HG03469 (cell line): ENCODE data around the gene VRK1.

Experiments used
- ATAC-seq: cut with Tn5 transposase; IDR thresholded peaks from one replicate; pipeline ENCODE4 v1.9.1; 2021; ENCODE audit warnings: mild to moderate bottlenecking, moderate library complexity, moderate number of reproducible peaks; ENCODE audit not compliant: unreplicated experiment

The VRK1 gene

DNA sequence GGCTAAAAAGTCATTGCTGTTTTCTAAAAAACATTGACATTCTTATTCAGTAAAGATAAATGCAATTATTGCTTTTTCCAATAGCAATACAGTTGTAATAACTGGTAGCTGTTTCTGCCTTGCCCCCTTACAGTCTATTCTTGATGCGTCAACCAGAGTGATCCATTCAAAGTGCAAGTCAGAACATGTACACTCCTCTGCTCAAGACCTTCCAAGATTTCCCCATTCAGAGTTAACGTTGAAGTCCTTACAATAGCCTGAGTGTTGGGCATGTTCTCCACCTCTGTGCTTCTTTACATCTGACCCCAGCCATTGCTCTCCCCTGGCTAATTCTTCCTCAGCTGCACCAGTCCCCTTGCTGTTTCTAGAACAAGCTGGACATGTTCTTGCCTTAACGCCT is 24.3 kb downstream of the VRK1 start:
- ATAC-seq, result no peak

DNA sequence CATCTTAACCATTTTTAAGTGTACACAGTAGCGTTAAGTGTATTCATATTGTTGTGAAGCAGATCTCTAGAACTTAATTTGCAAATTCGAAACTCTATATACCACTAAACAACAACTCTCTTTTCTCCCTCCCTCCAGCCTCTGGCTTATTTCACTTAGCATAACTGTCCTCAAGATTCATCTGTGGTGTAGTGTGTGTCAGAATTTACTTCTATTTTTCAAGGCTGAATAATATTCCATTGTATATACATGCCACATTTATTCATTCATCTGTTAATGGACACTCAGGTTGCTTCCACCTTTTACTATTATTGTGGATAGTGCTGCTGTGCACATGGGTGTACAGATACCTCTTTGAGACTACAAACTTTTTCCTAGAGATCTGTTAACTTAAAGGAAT is 26.5 kb downstream of the VRK1 start:
- ATAC-seq, result no peak

DNA sequence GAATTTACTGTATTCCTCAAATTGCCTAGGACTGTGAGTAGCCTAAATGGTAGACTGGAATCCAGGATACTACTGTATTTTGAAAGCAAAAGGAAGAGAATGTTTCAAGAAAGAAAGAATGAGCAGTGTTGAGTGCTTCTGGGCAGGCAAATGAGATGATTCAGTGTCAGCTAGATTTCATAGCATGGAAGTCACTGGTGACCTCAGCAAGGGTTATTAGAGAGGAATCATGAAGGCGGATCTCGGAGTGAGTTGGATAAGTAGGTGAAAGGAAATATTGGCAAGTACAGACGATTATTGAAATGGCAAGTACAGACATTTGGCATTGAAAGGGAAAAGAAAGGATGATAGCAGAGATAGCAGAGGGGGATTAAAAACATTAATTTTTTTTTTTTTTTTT is 27.1 kb downstream of the VRK1 start:
- no peak for ATAC-seq

DNA sequence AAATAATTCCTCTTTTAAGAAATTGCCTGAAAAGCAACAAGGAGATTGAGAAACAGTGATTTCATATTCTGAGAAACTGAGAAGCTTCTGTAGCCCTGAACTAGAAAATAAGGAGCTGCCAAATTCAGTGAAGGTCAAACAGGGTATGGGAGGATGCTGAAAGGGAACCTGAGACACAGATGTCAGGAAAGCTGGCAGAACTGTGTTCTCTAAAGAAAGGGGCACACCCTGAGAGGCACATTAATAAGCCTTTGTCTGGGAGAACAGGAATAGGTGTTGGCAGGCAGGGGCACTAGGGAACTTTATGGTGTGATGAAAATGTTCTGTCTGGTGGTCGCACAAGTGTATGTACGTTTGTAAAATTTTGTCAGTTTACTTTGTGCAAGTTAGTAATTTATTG is 29.6 kb downstream of the VRK1 start:
- ATAC-seq, result no peak

DNA sequence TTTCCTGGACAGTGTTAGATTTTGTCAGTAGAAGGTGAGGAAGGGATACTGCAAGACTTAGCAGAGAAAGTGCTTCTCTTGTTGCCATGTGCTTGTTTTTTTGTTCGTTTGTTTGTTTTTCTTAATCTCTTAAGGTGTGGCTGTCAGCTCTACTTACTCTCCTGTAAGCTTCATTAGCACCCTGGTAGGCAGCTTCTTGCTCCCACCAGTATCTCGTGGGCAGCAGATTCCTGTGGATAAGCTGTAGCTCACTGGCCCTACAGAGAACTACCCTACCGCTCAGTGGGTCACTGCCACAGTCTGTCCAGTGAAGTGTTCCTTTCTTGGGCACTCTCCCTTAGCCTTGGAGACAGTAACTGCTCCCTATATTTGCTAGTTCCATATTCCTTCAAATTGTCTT is 30.1 kb downstream of the VRK1 start:
- no peak for ATAC-seq

DNA sequence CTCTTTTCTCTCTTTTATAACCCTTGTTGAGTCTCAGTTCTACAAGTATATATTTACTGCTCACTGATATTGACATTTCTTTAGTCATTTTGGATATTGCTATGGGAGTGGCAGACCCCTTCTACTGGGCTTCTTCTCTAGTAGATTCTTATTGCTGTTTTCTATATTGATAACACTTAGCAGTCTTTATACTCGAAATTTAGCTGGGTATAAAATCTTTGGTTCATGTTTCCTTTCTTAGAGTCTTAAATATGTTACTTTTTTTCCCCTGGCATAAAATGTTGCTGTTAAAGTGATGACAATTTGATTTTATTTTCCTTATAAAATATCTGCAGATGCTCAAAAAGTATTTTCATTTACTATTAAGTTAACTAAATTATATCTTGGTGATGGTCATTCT is 32.6 kb downstream of the VRK1 start:
- ATAC-seq, result no peak

DNA sequence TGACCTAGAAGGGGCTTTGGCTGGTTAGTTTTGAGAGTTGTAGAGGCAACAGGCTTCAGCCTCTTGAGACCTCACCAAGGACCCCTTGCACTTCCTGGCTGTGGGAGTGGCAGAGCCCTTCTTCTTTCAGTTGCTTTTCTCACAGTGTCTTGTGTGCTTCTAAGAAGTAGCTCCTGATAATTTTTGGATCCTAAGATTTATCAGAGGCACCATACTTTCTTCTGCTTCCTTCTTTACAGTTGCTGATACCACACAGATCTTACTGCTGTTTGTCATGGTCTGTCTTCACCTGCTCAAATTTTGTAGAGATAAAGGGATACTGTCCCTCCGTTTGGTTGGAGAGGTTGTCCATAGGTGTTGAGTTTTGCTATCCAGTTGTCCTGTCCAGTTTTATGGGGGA is 33.8 kb downstream of the VRK1 start:
- ATAC-seq, result no peak

DNA sequence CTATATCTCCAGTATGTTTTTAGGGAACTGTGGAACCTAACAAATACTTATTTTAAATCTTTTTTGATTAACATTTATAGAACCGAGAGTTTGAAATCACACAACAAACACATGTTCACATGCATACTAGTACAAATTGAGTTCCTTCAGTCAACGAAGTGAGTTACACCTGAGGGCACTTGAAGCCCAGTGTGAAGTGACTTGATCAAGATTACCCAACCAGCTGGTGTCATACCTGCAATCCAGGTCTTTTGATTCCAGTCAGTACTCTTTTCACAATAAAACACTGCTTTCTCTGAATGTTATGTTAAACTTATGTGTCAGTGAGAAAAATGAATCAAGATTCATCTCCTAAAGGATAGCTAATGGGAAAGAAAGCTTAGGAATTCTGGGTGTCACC is 35.2 kb downstream of the VRK1 start:
- ATAC-seq, result no peak

DNA sequence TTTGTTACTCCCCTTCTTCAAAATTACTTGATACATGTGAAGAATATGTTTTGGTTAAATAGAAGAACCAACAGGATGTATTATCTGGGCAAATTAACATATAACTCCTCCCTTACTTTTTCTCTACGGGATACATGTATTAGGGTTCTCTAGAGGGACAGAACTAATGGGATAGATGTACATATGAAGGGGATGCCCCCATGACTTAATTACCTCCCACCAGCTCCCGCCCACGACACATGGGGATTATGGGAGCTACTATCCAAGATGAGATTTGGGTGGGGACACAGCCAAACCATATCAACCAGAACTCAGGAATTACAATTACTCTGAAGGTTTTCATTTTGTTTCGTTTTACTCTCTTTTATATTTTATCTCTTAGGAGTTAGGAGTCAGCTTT is 41.3 kb downstream of the VRK1 start:
- no peak for ATAC-seq

DNA sequence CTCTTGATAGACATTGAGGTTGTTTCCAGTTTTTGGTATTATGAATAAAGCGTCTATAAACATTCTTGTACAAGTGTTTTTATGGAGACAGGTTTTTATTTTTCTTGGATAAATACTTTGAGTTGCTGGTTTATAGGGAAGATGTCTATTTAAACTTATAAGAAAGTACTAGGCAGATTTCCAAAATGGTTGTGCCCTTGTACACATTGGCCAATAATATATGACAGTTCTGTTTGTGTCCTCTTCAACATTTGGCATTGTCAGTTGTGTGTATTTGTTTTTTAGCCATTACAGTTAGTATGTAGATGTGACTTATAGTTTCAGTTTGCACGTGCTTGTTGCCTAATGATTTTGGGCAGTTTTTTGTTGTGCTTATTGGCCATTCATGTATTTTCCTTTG is 42.1 kb downstream of the VRK1 start:
- ATAC-seq, result no peak

DNA sequence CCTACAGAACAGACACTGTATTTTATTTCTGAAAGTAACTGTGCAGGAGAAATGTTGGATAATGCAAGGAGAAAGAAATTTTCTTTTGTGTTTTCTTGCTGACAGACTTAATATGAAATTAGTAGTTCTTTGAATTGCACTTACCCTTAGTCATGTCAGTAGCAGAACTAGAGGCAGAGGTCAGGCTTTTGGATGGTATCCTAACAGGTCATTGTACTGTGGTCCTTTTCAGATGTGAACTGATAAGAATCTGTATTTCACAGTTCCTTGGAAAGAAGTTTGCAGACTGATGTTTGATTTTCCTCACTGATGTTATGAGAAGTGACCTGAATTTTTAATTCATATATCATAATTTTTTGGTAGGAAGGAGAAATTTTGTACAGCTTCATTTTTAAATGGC is 46.0 kb downstream of the VRK1 start:
- ATAC-seq, result no peak

DNA sequence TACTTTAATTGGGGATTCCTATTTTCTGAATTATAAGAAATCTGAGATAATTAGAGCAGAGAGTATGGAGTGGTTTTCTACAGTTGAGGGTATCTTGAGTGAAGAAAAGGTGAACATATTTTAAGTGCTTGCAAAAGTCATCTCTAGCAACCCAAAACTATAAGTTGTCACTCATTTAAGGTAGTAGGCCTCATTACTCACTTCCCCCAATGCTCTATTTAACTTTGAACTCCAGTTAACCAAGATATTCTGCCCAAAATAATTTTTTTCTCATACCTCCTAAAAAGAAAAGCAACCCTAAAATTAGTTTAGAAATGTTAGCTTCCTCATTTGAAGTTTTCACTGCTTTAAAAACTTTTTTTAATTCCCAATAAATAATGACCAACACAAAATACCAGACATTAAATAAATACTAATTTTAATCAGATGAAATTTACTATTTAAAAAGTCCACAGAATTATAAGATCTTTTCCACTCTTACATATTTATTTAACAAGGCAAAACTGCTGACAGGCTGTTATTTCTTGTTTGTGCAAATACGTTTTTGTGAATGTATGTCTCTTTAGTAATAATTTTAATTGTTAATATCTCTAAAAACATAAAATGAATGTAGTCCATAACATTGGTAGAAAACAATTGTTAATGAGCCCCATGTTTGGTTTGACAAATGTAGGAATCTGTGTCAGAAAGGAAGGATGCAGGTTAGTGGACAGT is 47.8 kb downstream of the VRK1 start:
- no peak for ATAC-seq

DNA sequence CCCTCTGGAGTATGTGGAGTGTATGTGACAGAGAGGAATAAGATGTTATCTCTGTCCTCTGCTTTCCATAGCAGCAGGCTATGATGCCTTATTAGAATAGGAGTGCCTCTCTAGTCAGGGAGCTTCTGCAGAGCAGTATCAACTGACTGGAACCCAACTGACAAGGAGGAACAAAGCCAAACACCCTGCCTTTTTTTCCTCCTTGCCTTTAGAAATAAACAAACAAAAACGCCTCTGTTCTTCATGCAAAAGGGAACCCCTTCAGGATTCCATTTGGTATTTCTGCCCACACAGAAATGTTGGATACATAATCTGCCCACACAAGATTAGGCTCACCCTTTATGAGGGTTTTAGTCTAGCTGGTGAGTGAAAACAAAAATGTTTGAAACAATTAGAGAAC is 50.3 kb downstream of the VRK1 start:
- no peak for ATAC-seq

DNA sequence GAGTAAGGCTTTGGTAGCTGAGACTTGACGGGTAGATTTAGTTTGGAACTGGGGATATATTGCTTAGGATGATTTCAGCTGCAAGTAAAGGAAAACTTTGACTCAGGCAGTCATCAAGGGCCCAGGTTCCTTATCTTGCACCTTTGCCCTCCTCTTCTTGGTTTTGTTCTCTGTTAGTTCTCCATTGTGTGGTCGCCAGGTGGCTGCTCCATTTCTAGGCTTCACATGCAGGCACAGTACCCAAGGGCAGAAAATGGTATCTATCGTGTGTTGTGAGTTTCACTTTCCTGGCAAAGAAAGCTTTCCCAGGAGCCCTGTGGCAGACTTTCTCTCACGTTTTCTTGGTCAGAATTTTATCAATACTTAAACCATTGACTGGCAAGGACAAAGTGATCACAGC is 50.8 kb downstream of the VRK1 start:
- ATAC-seq, result no peak

DNA sequence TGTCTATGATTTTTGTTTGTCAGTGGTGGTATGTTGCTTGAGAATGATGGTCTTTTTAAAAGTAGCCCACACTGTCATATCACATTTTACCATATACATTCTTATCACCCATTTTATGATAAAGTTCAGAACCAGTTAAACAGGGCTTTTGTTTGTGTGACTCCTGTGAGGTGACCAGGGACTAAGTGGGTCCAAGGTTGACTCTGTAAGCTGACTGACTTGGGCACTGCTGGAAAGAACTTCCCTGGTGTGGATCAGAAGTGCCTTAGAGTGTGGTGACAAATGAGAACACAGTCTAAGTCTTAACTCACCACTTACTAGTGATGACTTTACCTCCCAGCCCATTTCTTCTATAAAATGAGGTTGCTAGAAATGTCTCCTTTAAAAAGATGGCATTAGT is 52.6 kb downstream of the VRK1 start:
- ATAC-seq, result no peak

DNA sequence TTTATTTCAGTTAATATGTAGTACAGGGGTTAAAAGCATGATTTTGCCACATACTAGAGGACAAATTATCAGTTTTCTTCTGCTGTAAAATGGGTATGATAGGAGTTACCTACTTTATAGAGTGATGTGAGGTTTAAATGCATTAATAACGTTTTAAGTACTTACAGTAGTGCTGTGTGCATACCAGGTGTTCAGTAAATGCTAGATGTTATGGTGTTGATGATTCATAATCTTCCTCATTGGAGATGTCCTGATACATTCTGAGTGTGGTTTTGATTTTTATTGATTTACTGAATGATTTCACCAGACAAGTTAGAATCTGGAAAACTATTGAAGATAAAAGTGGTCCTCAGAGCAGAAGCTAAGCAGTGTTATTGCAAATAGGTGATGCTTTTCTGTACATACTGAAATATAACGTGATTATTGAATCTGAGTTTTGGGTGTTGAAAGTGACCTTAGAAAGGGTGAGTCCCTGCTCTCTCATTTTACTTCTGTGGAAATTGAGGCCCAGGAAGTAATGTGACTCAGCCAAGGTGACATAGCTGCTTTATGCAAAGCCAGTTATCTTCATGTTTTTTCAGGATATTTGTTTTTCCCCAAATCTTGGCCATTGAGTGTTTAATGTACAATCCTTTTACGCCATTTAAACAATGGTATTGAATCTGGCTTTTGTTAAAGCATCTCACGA is 54.7 kb downstream of the VRK1 start:
- ATAC-seq, result no peak

DNA sequence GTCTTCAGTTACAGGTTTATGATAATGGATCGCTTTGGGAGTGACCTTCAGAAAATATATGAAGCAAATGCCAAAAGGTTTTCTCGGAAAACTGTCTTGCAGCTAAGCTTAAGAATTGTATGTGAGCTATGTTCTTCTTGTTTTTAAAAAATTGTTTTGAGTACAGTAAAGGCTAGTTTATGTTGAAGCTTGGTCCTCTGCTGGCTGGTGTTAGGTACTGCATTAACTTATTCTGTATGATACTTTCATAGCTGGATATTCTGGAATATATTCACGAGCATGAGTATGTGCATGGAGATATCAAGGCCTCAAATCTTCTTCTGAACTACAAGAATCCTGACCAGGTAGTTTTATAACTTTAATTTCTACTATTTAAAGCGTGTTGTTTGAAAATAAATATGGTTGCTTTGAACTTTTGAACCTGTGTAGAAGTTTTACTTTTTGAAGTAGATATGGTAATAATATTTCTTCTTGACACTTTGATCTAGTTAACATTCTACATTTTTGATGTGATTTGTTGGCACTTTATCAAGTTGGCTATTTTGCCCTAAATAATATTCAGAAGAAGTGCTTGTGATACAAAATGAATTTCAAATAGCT is 55.7 kb downstream of the VRK1 start:
- ATAC-seq, result no peak

DNA sequence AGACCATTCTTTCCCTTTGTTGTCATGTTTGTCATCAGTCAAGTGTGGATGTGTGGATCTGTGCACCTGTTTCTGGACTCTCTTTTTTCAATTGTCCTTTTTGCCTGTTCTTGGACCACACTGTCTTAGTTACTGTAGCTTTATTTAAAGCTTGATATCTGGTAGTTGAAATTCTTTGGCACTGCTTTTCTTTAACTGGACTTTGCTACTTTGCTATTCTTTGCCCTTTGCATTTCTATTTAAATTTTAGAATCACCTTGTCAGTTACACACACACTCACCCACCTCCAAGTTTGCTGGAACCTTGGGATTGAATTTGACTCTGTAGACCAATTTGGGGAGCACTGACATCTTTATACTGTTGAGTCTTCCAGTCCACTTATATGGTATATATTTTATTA is 61.5 kb downstream of the VRK1 start:
- ATAC-seq, result no peak

DNA sequence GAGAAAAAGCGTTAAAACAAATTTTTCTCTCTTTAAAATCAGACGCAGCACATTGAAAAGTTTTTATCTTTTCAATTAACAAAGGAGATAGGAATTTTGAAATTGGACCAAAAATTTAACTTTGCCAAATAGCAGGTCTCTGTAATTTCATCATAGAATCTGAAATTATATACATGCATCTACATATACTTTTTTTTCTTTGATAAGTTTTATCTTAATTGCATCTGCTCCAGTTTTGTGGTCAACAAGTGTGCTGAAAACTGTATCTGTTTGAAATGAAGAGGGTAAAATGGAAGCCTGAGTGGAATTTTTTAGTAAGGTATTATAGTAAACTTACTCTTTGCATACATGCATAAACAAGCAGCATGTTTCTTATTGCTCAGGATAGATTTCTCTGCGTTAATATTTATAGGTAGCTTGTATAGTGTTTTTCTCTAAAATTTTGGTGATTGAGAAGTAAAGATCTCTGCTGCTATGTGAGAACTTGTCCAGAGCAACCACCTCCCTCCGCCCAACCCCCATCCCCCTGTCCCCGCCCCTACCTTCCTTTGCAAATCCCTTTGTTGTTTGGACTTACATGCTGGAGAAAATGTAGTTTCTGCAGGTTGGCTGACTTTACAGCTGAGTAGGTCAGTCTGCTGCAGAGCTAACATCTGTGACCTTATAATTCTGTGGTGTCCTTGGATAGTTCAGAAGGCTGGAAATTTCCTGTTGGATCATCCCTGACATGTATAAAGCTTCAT is 64.6 kb downstream of the VRK1 start:
- no peak for ATAC-seq

DNA sequence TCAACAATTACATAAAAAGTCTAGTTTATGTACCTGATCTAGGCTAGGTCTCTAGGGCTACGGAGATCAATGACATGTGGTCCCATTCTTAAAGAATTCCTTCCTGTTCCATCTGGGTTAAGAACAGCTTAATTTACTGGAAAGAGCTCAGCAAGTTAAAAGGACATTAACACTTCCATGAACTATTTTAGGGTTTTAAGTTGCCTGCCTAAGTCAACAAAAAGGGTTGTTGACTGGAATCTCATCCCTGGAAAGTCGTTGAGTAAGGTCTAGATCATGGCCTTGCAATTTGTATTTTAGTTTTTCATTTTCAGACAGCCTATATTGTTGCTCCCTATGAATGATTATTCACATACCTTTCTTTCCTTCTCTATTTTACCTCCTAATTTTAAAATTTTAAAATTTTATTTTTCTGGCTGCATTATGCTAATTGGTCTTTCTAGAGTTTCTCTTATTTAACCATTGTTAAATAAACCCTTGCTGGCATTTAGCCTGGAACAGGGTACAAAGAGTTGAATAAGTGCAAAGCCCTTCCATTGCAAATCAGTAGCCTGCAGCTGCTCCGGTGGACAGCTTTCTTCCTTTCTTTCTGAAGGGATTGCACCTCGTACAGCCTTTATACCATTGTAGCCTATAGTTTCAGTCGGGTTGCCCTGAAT is 66.3 kb downstream of the VRK1 start:
- ATAC-seq, result no peak

DNA sequence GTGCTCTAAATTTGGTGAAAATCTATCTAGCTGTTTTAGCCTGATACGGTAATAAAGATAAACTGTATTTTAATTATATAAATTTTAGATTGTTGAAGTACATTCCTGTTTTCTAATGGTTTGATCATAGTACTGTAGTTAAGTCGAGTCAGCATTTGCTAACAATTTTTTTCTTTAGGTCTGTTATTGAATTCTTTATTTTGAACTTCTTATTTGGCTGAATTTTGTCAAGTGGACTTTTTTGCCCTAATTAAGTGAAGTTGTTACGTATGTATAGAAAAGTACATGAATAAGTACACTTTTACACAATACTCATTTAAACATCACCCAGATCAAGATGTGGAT is 66.8 kb downstream of the VRK1 start:
- ATAC-seq, result no peak
